GM12874 (cell line): Measurements from ENCODE around the gene VPS36.

Experiments used
- TF ChIP-seq, protein P1 (sequence below): IDR thresholded peaks from 2 replicates; pipeline ENCODE4 v1.5.1; 2011; ENCODE audit warnings: low read depth, mild to moderate bottlenecking, control low read depth, low read length, moderate library complexity; ENCODE audit not compliant: insufficient read depth

Gene VPS36

DNA sequence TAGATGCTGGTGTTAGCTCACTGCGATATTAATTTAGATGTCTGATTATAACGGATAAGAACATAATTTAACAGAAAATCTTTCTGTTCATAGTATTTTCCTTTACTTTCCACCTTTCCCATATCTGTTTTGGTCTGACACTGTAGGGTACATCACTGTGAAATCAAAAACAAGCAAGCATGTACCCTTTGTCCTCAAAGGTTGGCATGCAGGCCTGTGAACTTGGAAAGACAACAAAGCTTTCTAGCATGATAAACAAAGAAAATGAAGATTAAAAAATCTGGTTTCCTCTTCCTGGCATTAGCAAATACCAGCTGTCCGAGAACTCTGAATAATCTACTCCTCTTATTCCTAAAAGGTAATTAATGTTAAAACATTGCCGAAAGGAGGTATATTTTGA, 76.0 kb downstream of the VPS36 start:
- TF ChIP-seq, protein P1, sequence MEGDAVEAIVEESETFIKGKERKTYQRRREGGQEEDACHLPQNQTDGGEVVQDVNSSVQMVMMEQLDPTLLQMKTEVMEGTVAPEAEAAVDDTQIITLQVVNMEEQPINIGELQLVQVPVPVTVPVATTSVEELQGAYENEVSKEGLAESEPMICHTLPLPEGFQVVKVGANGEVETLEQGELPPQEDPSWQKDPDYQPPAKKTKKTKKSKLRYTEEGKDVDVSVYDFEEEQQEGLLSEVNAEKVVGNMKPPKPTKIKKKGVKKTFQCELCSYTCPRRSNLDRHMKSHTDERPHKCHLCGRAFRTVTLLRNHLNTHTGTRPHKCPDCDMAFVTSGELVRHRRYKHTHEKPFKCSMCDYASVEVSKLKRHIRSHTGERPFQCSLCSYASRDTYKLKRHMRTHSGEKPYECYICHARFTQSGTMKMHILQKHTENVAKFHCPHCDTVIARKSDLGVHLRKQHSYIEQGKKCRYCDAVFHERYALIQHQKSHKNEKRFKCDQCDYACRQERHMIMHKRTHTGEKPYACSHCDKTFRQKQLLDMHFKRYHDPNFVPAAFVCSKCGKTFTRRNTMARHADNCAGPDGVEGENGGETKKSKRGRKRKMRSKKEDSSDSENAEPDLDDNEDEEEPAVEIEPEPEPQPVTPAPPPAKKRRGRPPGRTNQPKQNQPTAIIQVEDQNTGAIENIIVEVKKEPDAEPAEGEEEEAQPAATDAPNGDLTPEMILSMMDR = no peak

DNA sequence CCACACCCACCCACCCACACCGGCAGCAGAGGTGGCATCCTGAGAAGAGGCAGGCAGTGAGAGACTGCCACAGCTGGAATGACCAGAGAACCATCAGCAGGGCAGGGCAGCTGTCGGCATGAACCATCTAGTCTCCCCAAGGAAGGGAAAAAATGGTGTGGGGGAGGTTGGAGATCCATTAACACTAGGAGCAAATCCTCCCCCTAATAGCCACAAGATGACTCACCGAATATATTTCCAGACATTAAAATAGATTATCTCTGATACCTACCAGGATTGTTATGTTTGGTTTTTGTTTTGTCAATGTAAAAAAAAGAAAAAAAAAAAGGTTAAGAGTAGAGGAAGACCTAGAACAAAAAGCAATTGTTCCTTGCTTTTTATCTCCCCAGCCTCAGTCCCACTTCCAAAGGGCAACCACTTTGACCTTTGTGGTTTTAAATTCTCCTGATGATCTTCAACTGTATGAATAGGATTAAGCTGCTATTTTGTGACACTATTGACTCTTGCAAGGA, 78.6 kb downstream of the VPS36 start:
- TF ChIP-seq, protein P1 = no peak

DNA sequence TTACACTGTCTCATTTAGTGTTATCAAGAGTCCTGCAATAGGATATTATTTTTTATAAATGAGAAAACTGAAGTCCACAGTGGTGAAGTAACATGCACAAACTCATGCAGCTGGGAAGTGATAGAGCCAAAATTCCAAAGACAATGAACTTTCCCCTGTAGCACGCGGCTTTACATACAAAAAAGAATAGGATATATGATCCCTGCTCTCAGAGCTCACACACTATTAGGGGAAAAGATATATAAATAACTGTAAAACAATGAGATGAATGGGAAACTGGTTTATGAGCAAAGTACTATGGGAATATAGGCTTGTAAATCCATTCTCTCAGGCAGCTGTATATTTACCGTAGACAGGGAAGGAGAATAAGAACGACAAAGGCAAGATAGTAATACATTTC, 84.1 kb downstream of the VPS36 start:
- TF ChIP-seq, protein P1 = no peak
